HG03520 (cell line): Measurements from ENCODE around the gene LUZP2.
"Not testable (repeated sequence)": the region's sequence is repeated elsewhere in the genome, so short reads cannot be mapped to it uniquely, and the experiment has no call there.

Experiments used
- ATAC-seq: cut with Tn5 transposase; IDR thresholded peaks from one replicate; pipeline ENCODE4 v1.9.1; 2021; ENCODE audit warnings: mild to moderate bottlenecking, moderate library complexity; ENCODE audit not compliant: unreplicated experiment

LUZP2 gene

DNA sequence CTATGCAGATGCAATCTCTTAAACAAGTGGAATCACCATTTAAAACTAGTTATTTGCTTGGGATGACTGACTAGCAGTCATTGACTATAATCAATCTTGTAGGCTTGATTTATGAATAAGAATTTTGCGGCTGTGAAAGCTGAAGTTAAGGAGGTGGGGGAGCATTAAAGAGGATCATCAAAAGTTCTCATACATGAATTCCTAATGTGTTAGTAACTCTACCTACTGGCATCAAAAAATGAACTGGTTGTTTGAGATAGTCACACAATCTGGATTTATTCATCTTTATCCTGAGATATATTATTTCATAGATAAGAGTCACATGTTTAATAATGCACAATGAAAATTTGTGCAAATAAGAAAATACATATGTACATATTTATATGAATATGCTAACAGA, 393.6 kb downstream of the LUZP2 start:
- ATAC-seq = no peak

DNA sequence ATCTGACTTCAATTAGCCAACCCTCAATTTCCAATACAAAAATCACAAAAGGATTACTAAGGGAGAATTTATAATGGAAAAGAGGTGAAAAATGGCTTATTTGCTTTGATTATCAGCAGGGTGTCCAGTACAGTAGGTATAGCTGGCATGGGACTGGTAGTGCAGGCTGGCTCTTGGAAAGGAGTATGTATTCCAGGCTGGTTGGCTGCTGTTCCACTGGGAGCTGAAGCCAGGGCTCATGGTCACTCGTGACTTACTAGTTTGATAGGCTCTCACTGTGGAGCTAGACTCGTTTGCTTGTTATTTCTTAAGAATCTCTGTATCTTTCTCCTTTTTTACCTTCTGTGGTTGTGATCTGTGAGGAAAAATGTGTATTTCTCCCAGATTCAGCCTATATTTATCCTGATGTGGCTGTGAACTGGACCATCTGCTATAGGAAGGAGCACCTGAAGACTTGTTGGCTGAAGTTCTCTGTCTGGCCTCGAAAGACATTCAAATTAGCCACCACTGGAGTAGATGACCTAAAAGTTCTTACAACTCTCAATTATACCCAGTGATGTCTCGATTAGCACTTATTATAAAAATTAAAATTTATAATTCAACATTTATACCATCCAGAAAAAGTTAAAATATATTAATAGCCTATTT, 395.1 kb downstream of the LUZP2 start:
- not testable (repeated sequence) for ATAC-seq

DNA sequence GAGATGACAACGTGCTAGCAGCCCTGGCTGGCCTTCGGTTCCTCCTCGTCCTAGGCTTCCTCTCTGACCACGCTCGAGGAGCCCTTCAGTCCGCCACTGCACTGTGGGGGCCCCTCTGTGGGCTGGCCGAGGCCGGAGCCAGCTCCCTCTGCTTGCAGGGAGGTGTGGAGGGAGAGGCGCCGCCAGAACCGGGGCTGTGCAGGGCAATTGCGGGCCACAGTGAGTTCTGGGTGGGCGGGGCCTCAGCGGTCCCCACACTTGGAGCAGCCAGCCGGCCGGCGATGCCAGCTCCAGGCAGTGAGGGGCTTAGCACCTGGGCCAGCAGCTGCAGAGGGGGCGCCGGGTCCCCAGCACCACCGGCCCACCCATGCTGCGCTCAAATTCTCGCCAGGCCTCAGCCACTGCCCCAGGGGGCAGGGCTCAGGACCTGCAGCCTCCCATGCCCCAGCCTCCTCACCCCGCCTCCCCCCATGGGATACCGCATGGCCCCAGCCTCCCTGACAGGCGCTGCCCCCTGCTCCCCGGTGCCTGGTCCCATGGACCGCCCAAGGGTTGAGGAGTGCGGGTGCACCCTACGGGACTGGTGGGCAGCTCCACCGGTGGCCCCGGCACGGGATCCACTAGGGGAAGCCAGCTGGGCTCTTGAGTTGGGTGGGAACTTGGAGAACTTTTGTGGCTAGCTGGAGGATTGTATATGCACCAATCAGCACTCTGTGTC, 399.4 kb downstream of the LUZP2 start:
- ATAC-seq = no peak

DNA sequence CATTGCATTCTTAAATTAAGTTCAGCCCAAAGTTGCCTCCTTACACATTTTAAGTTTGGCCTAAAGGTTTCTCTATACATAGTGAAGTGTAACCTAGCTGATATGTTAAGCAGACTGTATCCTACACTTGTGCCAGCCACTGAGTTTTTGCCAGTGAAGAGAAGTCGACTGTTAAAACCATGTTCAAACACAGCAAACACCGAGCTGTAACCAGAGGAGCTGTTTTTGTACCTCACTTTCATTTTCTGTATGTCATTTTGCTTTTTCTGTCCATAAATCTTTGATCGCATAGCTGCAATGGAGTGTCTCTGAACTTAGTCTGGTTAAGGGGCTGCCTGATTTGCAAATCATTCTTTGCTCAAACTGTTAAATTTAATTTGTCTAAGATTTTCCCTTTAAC, 403.7 kb downstream of the LUZP2 start:
- ATAC-seq = no peak

DNA sequence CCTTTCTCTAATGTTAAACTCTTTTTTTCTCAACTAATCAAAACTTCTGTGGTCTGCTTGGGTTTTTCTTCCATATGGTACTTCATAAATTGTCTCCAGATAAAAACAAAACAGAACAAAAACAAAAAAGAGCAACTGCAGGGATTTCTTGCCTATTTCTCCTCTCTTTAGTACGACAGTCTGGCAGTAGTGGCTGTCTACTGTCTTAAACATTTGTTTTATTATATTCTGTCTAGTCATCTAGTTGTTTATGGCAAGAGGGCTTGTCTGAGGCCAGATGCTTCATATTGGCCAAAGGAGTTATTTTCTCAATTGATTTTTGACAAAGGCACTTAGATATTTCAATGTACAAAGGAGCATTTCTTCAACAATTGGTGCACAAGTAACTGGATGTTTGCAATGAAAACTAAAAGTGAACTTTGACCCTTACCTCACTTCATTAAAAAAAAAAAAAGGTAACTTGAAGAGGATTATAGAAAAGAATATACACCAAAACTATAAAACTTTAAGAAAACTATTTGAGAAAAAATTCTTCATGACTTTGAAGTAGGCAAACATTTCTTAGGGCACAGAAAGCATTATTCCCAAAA, 404.2 kb downstream of the LUZP2 start:
- ATAC-seq = no peak

DNA sequence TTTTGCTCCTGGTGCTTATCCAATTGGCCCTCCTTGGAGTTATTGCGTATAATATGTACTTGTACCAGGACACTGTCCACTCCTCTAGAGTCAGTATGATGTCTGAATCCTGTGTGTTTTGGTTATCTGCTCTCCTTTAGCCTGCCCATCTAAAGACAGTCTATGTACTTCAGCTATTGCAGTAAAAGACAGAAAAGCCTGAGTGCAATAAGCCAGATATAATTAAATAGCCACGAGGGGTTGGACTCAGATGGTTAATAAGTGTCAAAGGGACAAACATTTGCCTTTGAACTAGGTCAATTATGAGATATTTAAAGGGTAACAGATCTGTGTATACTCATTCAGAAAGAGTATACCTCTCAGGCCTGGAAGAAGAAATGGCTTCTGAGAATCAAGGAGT, 406.7 kb downstream of the LUZP2 start:
- ATAC-seq = no peak

DNA sequence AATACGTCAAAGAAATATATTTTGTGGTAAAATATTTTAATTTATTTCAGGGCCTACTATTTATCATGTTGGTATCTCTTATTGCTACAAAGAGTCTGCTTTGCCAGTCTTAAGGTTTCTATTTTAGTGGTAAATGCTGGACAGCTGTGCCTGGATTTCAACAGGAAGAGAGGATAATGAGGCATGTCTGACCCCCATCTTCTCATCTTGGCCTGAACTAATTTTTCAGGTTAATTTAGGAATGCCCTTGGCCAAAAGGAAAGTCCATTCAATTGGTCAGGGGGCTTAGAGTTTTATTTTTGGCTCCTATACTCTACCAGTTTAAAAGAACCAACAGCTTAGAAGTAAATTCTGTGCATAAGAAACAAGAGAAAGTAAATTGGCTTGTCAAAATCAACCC, 428.2 kb downstream of the LUZP2 start:
- no peak for ATAC-seq

DNA sequence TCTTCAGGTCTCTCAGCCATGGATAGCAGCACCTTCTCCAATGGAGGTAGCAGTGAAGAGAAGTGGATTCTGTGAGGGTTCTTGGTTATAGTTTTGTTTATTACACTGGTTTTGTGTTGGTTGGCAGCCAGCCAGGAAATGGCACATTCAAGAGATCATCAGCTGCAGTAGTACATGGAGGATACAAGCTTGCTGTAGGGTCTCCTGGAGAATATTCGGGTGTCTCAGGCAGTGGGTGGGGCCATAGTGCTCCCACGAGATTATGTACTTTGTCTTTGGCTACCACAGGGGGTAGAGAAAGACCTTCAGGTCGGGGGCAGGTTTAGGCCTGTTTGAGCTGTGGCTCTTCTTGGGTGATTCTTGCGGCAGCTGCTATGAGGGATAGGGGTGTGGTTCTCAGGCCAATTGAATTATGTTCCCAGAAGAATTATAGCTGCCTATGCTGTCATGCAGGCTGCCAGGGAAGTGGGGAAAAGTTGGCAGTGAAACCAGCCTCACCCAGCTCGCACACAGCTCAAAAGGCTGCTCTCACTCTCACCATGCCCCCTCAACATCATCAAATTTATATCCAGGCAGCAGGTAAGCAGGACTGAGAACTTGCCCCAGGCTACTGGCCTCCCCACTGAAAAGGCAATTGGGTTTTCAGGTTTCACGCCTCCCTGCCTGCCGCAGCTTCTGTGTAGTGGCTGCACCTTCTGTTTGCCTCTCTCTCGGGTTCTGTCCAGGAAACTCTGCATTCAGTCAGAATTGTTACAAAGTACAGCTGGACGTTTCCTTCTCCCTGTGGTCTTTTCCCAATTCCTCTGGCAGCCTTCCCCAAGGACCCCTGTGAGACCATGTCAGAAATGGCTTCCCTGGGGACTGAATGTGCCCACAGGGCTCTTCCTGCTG, 435.5 kb downstream of the LUZP2 start:
- ATAC-seq = no peak

DNA sequence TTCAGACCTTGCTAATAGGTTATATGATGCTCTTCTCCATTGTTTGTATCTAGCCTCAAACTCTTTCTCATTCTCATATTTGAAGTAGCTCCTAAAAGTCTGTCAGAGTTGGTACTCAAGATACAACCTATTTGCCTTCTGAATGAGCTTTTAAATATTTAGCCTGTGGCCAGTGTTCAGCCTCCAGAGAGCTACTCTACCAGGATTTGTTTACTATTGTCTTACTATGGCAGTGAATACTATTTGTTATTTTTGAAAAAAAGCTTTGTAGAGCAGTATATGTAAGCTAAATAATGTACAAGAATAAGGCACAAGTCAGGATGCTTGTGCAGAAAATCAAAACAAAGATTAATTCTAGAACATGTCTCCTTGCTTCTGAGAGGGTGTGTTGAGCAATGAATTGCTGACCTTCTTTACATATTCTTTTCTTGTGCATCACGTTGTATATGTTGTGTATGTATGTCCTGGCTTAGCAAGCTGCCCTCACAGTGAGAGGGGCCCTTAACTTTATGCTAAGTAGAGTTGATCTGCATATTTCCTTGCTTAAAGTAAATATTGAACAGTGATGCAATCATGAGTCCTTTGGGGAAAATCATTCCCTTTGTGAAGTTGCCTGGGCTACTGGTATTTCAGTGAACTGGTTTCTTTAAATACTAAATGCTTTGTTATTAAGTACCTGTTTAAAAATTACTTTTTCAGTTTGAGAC, 438.0 kb downstream of the LUZP2 start:
- ATAC-seq = no peak

DNA sequence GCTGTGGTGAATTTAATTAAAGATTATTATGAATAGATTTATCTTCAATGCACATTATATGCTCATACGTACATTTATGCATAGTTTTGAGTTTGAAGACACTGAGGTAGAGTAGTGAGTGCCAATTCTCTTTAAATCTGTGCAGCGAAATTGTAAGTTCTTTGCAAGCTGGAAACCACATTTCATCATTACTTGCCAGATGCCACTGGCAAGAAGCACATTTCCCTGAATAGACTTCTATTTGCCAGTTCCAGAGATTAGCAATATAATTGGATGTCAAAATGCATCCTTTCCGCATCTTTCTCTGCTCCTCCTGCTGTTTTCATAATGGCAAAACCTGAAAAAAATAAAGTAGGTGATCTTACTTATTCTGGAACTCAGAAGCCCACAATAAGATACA, 448.0 kb downstream of the LUZP2 start:
- ATAC-seq = no peak

DNA sequence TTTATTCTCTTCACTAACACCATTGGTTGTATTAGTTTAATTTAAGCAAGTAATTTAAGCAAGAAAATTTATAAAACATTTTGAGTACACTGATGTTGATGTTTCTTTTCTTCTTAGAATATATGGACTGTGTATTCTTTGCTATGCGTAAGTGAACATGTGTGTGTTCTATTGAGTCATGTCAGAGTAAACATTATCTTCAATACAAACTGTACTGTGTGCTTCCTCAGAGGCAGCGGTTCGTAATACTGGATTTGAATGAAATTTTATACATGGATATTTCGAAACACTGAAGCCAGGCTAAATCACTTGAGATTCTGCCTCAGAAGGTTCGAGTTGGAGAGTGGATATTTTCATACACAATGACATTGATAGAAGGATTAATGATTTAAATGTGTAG, 452.6 kb downstream of the LUZP2 start:
- ATAC-seq = no peak

DNA sequence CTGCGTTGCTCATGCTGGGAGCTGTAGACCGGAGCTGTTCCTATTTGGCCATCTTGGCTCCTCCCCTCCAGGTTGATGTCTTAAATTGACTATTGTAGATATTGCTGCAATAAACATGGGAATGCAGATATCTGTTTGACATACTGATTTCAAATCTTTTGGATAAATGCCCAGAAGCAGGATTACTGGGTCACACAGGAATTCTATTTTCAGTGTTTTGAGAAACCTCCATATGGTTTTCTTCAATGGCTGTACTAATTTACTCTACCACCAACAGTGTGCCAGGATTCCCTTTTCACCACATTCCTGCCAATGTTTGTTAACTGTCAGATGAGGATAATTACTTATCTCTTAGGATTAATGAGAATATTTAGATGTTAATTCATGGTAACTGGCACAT, 467.0 kb downstream of the LUZP2 start:
- ATAC-seq = no peak

DNA sequence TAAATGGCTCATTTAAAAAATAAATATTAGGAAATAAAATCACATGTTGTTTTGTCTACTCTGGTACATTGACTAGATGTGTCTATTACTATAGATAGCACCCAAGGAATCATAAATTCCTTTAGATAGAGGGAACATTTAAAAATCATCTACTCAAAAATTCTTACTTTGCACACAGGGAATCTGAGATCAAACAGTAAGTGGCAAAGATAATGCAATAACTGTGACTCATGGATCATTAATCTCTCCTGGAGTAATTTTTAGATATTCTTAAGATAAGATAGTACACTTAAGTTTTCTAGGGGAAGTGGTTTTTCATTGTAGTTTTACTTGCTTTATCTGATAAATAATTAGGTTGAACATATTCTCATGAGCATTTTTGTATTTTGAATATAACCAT, 468.9 kb downstream of the LUZP2 start:
- no peak for ATAC-seq

DNA sequence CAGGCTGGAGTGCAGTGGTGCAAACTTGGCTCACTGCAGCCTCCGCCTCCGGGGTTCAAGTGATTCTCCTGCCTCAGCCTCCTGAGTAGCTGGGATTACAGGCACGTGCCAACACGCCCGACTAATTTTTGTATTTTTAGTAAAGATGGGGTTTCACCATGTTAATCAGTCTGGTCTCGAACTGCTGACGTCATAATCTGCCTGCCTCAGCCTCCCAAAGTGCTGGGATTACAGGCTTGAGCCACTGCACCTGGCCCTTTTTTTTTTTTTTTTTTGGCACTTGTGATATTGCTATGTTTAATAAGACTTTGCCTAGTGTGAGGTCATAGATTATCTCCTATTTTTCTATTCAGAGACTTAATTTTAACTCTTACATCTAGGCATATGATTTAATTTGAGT, 497.1 kb downstream of the LUZP2 start:
- ATAC-seq = not testable (repeated sequence)

DNA sequence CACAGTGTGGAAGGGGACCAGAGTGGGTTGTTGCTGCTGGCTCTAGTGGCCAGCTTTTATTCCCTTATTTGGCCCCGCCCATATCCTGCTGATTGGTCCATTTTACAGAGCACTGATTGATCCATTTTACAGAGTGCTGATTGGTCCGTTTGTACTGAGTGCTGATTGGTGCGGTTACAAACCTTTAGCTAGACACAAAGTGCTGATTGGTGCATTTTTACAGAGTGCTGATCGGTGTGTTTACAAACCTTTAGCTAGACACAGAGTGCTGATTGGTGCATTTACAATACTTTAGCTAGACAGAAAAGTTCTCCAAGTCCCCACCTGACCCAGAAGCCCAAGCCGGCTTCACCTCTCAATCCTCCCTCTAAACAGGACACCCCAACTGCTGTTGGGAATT, 503.1 kb downstream of the LUZP2 start:
- ATAC-seq = not testable (repeated sequence)

DNA sequence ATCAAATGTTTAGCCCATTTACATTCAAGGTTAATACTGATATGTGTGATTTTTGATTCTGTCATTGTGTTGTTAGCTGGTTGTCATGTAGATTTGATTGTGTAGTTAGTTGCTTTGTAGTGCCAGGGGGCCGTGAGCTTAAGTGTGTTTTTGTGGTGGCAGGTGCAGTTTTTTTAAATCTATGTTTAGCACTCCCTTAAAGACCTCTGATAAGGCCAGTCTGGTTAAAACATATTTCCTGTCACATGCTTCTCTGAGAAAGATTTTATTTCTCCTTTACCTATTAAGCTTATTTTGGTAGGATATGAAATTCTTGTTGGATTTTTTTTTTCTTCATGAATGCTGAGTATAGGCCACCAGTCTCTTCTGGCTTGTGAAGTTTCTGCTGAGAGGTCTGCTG, 540.6 kb downstream of the LUZP2 start:
- no peak for ATAC-seq

DNA sequence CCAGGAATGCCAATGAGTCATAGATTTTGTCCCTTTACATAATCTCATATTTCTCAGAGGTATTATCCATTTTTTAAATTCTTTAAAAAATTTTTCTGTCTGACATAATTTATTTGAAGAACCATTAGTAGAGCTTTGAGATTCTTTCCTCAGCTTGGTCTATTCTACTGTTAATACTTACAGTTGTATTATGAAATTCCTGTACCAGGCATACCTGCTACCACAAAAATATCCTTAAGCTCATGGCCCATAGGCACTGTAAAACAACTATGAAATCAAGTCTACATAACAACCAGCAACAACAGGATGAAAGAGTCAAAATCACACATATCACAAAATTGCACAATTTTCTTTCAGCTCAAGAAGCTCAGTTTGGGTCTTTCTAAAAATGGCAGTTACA, 541.3 kb downstream of the LUZP2 start:
- no peak for ATAC-seq

DNA sequence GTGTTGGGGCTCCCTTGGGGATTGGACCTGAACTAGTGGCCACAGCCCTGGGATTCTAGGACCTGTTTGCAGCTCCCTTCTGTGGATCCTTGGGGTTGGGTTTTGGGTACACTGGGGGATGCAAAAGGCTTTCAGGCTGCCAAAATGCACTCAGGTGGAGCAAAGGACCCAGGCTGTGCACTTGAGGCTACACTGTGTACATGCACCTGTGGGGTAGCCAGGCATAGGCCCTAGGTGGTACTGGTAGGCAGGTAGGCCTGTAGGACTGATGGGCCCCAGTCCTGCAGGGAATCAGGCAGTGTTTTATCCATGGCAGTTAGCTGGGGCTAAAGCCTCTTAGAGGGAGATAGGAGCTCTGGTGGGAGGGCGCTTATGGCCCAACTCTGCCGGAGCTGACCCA, 542.3 kb downstream of the LUZP2 start:
- no peak for ATAC-seq

DNA sequence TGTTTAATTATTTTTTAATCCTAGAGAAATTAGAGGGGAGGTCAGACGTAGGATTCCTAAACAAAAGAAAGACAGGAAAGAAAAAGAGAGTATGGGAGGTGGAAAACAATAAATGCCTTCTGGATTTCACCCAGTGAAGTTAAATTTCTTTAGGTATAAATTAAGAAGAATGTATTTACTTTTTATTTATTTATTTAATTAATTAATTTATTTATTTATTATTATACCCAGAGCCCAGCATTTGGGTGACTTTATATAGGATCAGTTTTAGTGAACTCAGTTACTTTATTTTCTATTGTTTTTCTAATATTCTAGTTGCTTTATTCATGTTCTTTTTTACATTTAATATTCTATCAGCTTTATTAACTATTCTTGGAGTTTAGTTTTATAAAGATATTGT, 551.8 kb downstream of the LUZP2 start:
- no peak for ATAC-seq

DNA sequence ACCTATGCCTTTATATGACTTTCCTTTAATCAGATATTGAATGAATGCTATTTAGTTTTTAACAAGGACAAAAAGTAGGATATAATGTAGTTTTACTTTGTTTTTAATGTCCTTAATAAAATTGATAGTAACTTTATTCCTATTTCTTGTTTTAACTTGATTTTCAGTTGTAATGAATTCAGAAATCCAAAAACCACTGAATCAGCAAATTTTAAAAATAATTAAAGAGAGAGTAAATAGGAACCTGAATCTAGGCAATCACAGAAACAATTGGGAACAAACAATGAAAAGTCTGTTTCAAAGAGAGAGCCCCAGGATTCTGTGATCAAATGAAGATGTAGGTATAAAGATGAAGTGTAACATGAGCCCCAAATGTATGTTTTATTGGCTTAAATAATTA, 556.0 kb downstream of the LUZP2 start:
- no peak for ATAC-seq

DNA sequence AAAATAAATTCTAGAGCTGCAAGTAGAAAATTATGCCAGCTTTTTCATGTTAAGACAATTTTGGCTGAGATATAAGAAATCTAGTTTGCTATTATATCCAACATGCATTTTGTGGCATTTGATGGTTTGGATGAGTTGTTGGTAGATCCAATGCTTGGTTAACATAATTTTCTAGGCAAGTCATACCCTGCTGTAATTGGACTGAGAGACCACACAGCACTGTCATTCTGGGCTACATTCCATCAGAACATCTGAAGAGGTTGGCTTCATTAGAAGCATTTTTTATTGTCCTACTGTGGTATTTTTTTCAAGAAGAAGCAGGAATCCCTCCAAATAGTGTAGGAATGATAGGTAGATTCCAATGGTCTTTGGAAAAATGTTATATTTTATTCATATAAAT, 561.0 kb downstream of the LUZP2 start:
- no peak for ATAC-seq
